GM12878 (cell line): Measurements from ENCODE around the gene KIRREL3.

ENCODE experiments used
- CBFB ChIP-seq: IDR thresholded peaks from 2 replicates; pipeline ENCODE4 v1.6.1; 2016; ENCODE audit warnings: antibody characterized with exemption, low read depth
- CTCF ChIP-seq, 3 experiments: IDR thresholded peaks in 2 of 3; conservative IDR thresholded peaks in 1 of 3; 2 replicates each; pipeline ENCODE4 v1.5.1; 2011; ENCODE audit warnings: low read depth in 3 of 3, low read length in 3 of 3, mild to moderate bottlenecking in 3 of 3, control low read depth in 2 of 3, moderate library complexity in 2 of 3, inconsistent platforms in 1 of 3, mixed read lengths in 1 of 3; ENCODE audit not compliant: control insufficient read depth in 2 of 3, insufficient read depth in 1 of 3; ENCODE audit errors: extremely low read depth in 1 of 3
- EGR1 ChIP-seq, 2 experiments: IDR thresholded peaks; 1 replicate in 1 of 2; 2 replicates in 1 of 2; pipeline ENCODE4 v1.6.1; 2011 to 2012; ENCODE audit warnings: low read depth in 2 of 2, low read length in 2 of 2, borderline replicate concordance in 1 of 2, mild to moderate bottlenecking in 1 of 2, moderate library complexity in 1 of 2
- ELK1 ChIP-seq: IDR thresholded peaks from 2 replicates; pipeline ENCODE4 v1.6.1; 2012; ENCODE audit warnings: low read depth, low read length, improper control_type of control experiment
- NFIC ChIP-seq: IDR thresholded peaks from 2 replicates; pipeline ENCODE4 v1.6.1; 2012; ENCODE audit warnings: low read depth, mild to moderate bottlenecking, inconsistent platforms, low read length, moderate library complexity
- NFYB ChIP-seq: IDR thresholded peaks from 2 replicates; pipeline ENCODE4 v1.6.1; 2011; ENCODE audit warnings: low read depth, mild to moderate bottlenecking, low read length, improper control_type of control experiment, moderate library complexity; ENCODE audit not compliant: insufficient read depth
- PKNOX1 ChIP-seq: fragments of 450-650 bp; IDR thresholded peaks from 2 replicates; pipeline ENCODE4 v1.6.1; 2016; ENCODE audit warnings: mild to moderate bottlenecking
- STAT1 ChIP-seq: fragments of 450-650 bp; conservative IDR thresholded peaks from 2 replicates; pipeline ENCODE4 v1.6.1; 2014; ENCODE audit warnings: antibody characterized with exemption, mild to moderate bottlenecking
- YY1 ChIP-seq: IDR thresholded peaks from 2 replicates; pipeline ENCODE4 v1.6.1; 2011; ENCODE audit warnings: low read depth, mild to moderate bottlenecking, low read length

- TF ChIP-seq NFIC (no peak), CBFB (no peak), STAT1 (no peak), ELK1 (no peak), CTCF (IDR thresholded peaks at IDR 0.05 in 2 of 3, conservative IDR thresholded peaks at IDR 0.05 in 1 of 3; ENCODE audit: control insufficient read depth in 2 of 3, extremely low read depth in 1 of 3, insufficient read depth in 1 of 3, low read depth in 3 of 3, low read length in 3 of 3) (no peak), NFYB (no peak), EGR1 (IDR thresholded peaks at IDR 0.05; ENCODE audit: borderline replicate concordance in 1 of 2, low read depth in 2 of 2, low read length in 2 of 2) (no peak), YY1 (no peak), PKNOX1 (no peak)
These were observed 474.1 kb downstream of the KIRREL3 start for GRCh38 chr11:126526471-126526870.
